ENCODE data around the gene CELSR1. TPM values are rescaled to one million over a fixed set of nuclear protein-coding genes. Genes with fewer than 3 reads are reported as not detected.

Gene CELSR1
- total RNA-seq, 2 experiments from 2014 or later, result 1.0 to 1.1 TPM

GRCh38 chr22:46575911-46576555 lies 38.6 kb upstream of the CELSR1 start:
- Mint-ChIP-seq H3K36me3 (ENCODE audit: low read depth) (peaks cover 11% of the 10 kb centered on the region), H3K4me1 (ENCODE audit: low read depth) (peaks cover 35% of the 10 kb centered on the region), H3K27ac (peak overlapping the region; percentile 85), H3K9me3 (no peaks in the 10 kb centered on the region), H3K4me3 (peak overlapping the region; percentile 93), H3K27me3 (no peaks in the 10 kb centered on the region)
- Histone ChIP-seq H3K36me3 (ENCODE audit: insufficient read depth, low read length) (no peaks in the 10 kb centered on the region), H3K9me3 (ENCODE audit: control insufficient read depth in 1 of 2, insufficient read depth in 1 of 2, low read length in 2 of 2) (peaks cover 12 to 22% of the 10 kb centered on the region in 2 experiments), H3K4me1 (ENCODE audit: insufficient read depth, low read length) (peaks cover 37% of the 10 kb centered on the region), H3K27me3 (ENCODE audit: control insufficient read depth in 1 of 2, insufficient read depth in 2 of 2, low read length in 2 of 2) (no peaks in the 10 kb centered on the region), H3K4me3 (ENCODE audit: low read length) (peak overlapping the region; percentile 49), H3K27ac (ENCODE audit: low read depth in 1 of 2, low read length in 2 of 2) (no peak overlapping the region)
- DNase-seq (peak in 2 of 14 experiments; percentile 22 to 32), ATAC-seq (ENCODE audit: poor library complexity) (peak; percentile 7)
- CTCF ChIA-PET, result no interaction called here
- TF ChIP-seq CTCF (IDR thresholded peaks at IDR 0.05), result no peak
- intact Hi-C loops (cut with DNase I, micrococcal nuclease), result loop anchor here (5.0 kb wide), 2 partner anchors 36 to 96 kb away; no protein-coding TSS in a partner anchor
- POLR2A ChIA-PET, result interaction anchor here (0.9 kb wide), 1 partner anchor 250 kb away, joined by 4 read pairs; no protein-coding TSS in a partner anchor

GRCh38 chr22:46574993-46575910 lies 37.8 kb upstream of the CELSR1 start:
- no peak for TF ChIP-seq CTCF (IDR thresholded peaks at IDR 0.05)
- Mint-ChIP-seq H3K4me1 (ENCODE audit: low read depth) (peaks cover 33% of the 10 kb centered on the region), H3K4me3 (peak overlapping the region; percentile 93), H3K9me3 (no peaks in the 10 kb centered on the region), H3K36me3 (ENCODE audit: low read depth) (peaks cover 11% of the 10 kb centered on the region), H3K27ac (peak overlapping the region; percentile 85), H3K27me3 (no peaks in the 10 kb centered on the region)
- H3K4me1 ChIP-seq (ENCODE audit: insufficient read depth, low read length), result peaks cover 35% of the 10 kb centered on the region
- H3K9me3 ChIP-seq (ENCODE audit: control insufficient read depth in 1 of 2, insufficient read depth in 1 of 2, low read length in 2 of 2), result peaks cover 14 to 29% of the 10 kb centered on the region in 2 experiments
- CTCF ChIA-PET, result no interaction called here
- POLR2A ChIA-PET, result interaction anchor here (0.9 kb wide), 1 partner anchor 251 kb away, joined by 4 read pairs; no protein-coding TSS in a partner anchor
- H3K4me3 ChIP-seq (ENCODE audit: low read length), result no peak overlapping the region
- no peak overlapping the region for H3K27ac ChIP-seq (ENCODE audit: low read depth in 1 of 2, low read length in 2 of 2)
- DNase-seq, result no peak
- no peak for ATAC-seq (ENCODE audit: poor library complexity)
- intact Hi-C loops (cut with DNase I, micrococcal nuclease), result loop anchor here (5.0 kb wide), 2 partner anchors 37 to 97 kb away; no protein-coding TSS in a partner anchor
- H3K27me3 ChIP-seq (ENCODE audit: control insufficient read depth in 1 of 2, insufficient read depth in 2 of 2, low read length in 2 of 2), result no peaks in the 10 kb centered on the region
- no peaks in the 10 kb centered on the region for H3K36me3 ChIP-seq (ENCODE audit: insufficient read depth, low read length)

GRCh38 chr22:46574438-46574992 lies 37.1 kb upstream of the CELSR1 start:
- peak in 1 of 14 experiments; percentile 12 for DNase-seq

More at GRCh38 chr22:46574438-46574992, 37.1 kb upstream of the CELSR1 start:
- H3K27me3 ChIP-seq (ENCODE audit: control insufficient read depth in 1 of 2, insufficient read depth in 2 of 2, low read length in 2 of 2), result no peaks in the 10 kb centered on the region
- no peak overlapping the region for H3K27ac ChIP-seq (ENCODE audit: low read depth in 1 of 2, low read length in 2 of 2)
- peaks cover 14 to 32% of the 10 kb centered on the region in 2 experiments for H3K9me3 ChIP-seq (ENCODE audit: control insufficient read depth in 1 of 2, insufficient read depth in 1 of 2, low read length in 2 of 2)
- Mint-ChIP-seq H3K4me1 (ENCODE audit: low read depth) (peaks cover 30% of the 10 kb centered on the region), H3K36me3 (ENCODE audit: low read depth) (peaks cover 11% of the 10 kb centered on the region), H3K9me3 (no peaks in the 10 kb centered on the region), H3K27me3 (no peaks in the 10 kb centered on the region), H3K4me3 (peak overlapping the region; percentile 93), H3K27ac (peak overlapping the region; percentile 85)
- TF ChIP-seq CTCF (IDR thresholded peaks at IDR 0.05), result no peak
- ChIA-PET POLR2A (no interaction called here), CTCF (no interaction called here)
- no peaks in the 10 kb centered on the region for H3K36me3 ChIP-seq (ENCODE audit: insufficient read depth, low read length)
- peaks cover 34% of the 10 kb centered on the region for H3K4me1 ChIP-seq (ENCODE audit: insufficient read depth, low read length)
- no peak for ATAC-seq (ENCODE audit: poor library complexity)
- no peak overlapping the region for H3K4me3 ChIP-seq (ENCODE audit: low read length)
- intact Hi-C loops (cut with DNase I, micrococcal nuclease), result no loop called here

Data from CD4-positive, alpha-beta T cell (primary cell).